Body of pancreas (tissue), 4 donors: Measurements from ENCODE around the gene FAM107A. TPM values are rescaled to one million over a fixed set of nuclear protein-coding genes. Genes with fewer than 3 reads are reported as not detected.

Experiments used
- ATAC-seq: fragments of 150-250 bp; one replicate; pipeline ENCODE4 v1.9.1; 2016
- DNase-seq, 4 donors: peaks; one replicate each; pipeline ENCODE4 v3.0.0-alpha.2; 2019
- H3K27ac ChIP-seq, 4 donors: fragments of 200-600 bp; sonication (generic); 1 replicate in 3 of 4; 2 replicates in 1 of 4; pipeline versions ENCODE4 v1.5.1 to v1.6.1; 2016 to 2019; ENCODE audit warnings: mild to moderate bottlenecking in 1 of 4, mixed read lengths in 1 of 4, moderate library complexity in 1 of 4
- H3K27me3 ChIP-seq, 2 donors: fragments of 200-600 bp; sonication (generic); one replicate each; pipeline ENCODE4 v1.6.0; 2016; ENCODE audit warnings: mild to moderate bottlenecking in 1 of 2
- H3K36me3 ChIP-seq, 2 donors: fragments of 200-600 bp; sonication (generic); replicated peaks in 1 of 2; 2 replicates each; pipeline ENCODE4 v1.5.1; 2016; ENCODE audit warnings: low read depth in 2 of 2; ENCODE audit not compliant: insufficient read depth in 1 of 2
- H3K4me1 ChIP-seq: fragments of 200-600 bp; sonication (generic); one replicate; pipeline ENCODE4 v1.6.0; 2016
- H3K4me3 ChIP-seq, 2 donors: fragments of 200-600 bp; sonication (generic); 1 replicate in 1 of 2; 2 replicates in 1 of 2; pipeline ENCODE4 v1.5.1; 2016 to 2019
- H3K9me3 ChIP-seq, 3 donors: fragments of 200-600 bp; sonication (generic); 1 replicate in 2 of 3; 2 replicates in 1 of 3; pipeline ENCODE4 v1.5.1; 2016
- POLR2A ChIP-seq, 3 donors: fragments of 450-650 bp; IDR thresholded peaks; one replicate each; pipeline ENCODE4 v1.6.1; 2016; ENCODE audit warnings: antibody characterized with exemption in 3 of 3, mild to moderate bottlenecking in 2 of 3
- WGBS, 2 donors: methylation state at CpG; one replicate each; pipeline ENCODE4 v1.1.5; 2017; 5-methylcytosine and 5-hydroxymethylcytosine counted together
- intact Hi-C: fragments of 100-400 bp; cut with DNase I; formaldehyde crosslinking; loops from one replicate; pipeline ENCODE4 v1.15.1; 2023
- total RNA-seq, 2 donors: library from RNA; depleted of rRNA; stranded (reverse); fragments of >200 nt; gene quantifications; one replicate each; pipeline ENCODE4 v1.1.0, GENCODE V29; 2016
- TF ChIP-seq, protein P1 (sequence below), 7 experiments: fragments of 450-650 bp in 4 of 7; fragments of 200-600 bp in 3 of 7; sonication (generic) in 3 of 7; IDR thresholded peaks; one replicate each; pipeline ENCODE4 v1.5.1; 2016 to 2019; ENCODE audit warnings: antibody characterized with exemption in 7 of 7

FAM107A gene
- total RNA-seq, 2 donors from 2014 or later: 14.5 to 26.4 TPM

DNA sequence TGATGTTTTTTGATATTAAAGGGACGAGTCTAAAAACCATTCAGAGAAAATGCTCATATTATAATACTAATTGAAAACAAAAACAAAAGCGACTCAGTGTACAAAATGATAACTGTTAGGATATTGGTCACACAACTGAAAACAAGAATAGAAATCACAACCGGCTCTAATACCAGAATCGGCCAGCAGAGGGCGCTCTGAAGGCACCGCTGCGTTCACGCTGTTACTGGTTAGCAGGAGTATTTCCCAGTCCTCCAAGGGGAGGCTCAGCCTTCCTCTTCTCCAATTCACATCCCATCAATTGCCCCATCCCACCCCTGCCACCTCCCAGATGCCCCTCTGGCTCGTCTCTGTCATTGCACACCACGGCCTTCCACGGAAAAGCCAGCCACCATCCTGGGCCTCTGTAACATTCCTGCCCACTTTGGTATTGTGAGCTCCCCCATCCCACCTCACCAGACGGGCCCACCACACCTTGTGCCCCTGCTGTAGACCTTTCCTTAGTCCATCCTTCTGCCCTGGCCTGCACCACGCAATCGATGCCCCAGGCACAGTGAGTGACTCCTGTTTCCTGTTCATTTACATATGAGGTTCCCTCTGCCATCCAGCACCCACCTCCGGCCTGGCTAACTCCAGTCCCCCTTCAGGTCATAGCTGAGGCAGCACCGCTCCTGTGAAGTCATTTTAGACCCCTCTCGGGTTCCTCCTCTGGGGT, 8.5 kb downstream of the FAM107A start:
- no peak overlapping the region for H3K27ac ChIP-seq
- DNase-seq (peak; percentile 71 to 84 (median 79)), ATAC-seq (peak; percentile 62)
- H3K36me3 ChIP-seq: no peaks in the 10 kb centered on the region
- 15 to 24% methylated on average over 17 of the region's 17 CpGs for WGBS, 2 donors
- peaks cover 17% of the 10 kb centered on the region for H3K4me1 ChIP-seq
- TF ChIP-seq, protein P1, sequence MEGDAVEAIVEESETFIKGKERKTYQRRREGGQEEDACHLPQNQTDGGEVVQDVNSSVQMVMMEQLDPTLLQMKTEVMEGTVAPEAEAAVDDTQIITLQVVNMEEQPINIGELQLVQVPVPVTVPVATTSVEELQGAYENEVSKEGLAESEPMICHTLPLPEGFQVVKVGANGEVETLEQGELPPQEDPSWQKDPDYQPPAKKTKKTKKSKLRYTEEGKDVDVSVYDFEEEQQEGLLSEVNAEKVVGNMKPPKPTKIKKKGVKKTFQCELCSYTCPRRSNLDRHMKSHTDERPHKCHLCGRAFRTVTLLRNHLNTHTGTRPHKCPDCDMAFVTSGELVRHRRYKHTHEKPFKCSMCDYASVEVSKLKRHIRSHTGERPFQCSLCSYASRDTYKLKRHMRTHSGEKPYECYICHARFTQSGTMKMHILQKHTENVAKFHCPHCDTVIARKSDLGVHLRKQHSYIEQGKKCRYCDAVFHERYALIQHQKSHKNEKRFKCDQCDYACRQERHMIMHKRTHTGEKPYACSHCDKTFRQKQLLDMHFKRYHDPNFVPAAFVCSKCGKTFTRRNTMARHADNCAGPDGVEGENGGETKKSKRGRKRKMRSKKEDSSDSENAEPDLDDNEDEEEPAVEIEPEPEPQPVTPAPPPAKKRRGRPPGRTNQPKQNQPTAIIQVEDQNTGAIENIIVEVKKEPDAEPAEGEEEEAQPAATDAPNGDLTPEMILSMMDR (IDR thresholded peaks at IDR 0.05): peak; percentile 82 to 96 (median 89)
- TF ChIP-seq POLR2A (IDR thresholded peaks at IDR 0.05): no peak
- no peaks in the 10 kb centered on the region for H3K9me3 ChIP-seq
- intact Hi-C loops: no loop called here
- no peaks in the 10 kb centered on the region for H3K27me3 ChIP-seq
- no peak overlapping the region for H3K4me3 ChIP-seq

DNA sequence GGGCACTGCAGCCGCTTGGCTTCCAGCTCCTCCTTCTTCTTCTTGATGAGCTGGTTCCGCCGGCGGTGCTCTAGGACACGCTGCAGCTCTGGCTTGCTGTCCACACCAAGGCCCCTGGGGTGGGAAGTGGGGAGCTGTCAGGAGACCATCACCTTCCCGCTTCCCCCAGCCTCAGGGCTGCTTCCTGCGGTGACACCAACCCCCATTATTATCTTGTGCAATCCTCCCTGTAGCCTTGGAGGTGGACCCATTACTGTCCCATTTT, 10.0 kb downstream of the FAM107A start:
- Histone ChIP-seq H3K4me3 (no peak overlapping the region), H3K9me3 (no peaks in the 10 kb centered on the region), H3K36me3 (no peaks in the 10 kb centered on the region), H3K27ac (no peak overlapping the region), H3K27me3 (no peaks in the 10 kb centered on the region), H3K4me1 (peaks cover 17% of the 10 kb centered on the region)
- no peak for TF ChIP-seq POLR2A (IDR thresholded peaks at IDR 0.05)
- TF ChIP-seq, protein P1 (IDR thresholded peaks at IDR 0.05): no peak
- ATAC-seq (no peak), DNase-seq (no peak)
- 87 to 93% methylated on average over 2 to 7 of the region's 7 CpGs for WGBS, 2 donors
- intact Hi-C loops: no loop called here

DNA sequence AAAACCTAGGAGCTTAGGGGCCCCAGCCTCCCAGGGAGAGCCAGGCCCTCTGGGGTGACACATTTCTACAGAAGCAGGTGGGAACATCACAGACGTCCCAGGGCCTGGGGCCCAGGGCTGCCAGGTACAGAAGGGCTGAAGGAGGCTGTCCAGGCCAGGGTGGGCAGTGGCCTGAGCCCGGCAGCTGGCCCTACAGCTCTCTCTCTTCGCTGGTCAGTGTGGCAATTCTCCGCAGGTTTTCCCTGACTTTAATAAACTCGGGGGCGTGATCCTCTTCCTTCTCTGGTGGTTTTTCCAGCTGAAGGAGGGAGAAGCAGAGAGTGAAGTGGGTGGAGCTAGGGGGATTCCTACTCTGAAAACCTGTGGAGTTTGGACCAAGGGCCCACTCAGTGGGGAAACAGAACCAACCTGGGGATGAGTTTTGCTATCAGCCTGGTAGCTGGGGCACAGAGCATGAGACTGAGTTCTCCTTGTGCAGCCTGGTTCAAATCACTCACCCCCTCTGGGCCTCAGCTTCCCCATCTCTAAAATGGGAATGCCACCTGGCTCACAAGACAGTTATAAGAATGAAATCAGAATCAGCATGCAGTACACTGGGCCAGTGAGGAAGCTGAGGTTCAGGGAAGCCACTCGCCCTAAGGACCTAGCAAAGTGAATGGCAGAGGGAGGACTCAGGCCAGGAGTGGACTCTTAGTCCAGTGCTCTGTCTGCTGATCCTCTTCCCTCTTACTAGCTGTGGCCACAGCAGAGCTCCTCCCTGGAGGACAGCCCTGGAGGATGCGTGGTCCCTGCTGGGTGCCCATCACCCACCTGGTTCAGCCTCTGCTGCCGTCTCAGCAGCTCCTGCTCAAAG, 10.6 kb downstream of the FAM107A start:
- ATAC-seq (no peak), DNase-seq (no peak)
- Histone ChIP-seq H3K4me1 (peaks cover 17% of the 10 kb centered on the region), H3K27me3 (no peaks in the 10 kb centered on the region), H3K4me3 (no peak overlapping the region), H3K9me3 (no peaks in the 10 kb centered on the region), H3K27ac (peak overlapping the region in 2 of 4 donors; percentile 20 to 25), H3K36me3 (no peaks in the 10 kb centered on the region)
- 59 to 65% methylated on average over 6 to 9 of the region's 9 CpGs for WGBS, 2 donors
- intact Hi-C loops: no loop called here
- TF ChIP-seq, protein P1 (IDR thresholded peaks at IDR 0.05): no peak
- TF ChIP-seq POLR2A (IDR thresholded peaks at IDR 0.05): no peak

DNA sequence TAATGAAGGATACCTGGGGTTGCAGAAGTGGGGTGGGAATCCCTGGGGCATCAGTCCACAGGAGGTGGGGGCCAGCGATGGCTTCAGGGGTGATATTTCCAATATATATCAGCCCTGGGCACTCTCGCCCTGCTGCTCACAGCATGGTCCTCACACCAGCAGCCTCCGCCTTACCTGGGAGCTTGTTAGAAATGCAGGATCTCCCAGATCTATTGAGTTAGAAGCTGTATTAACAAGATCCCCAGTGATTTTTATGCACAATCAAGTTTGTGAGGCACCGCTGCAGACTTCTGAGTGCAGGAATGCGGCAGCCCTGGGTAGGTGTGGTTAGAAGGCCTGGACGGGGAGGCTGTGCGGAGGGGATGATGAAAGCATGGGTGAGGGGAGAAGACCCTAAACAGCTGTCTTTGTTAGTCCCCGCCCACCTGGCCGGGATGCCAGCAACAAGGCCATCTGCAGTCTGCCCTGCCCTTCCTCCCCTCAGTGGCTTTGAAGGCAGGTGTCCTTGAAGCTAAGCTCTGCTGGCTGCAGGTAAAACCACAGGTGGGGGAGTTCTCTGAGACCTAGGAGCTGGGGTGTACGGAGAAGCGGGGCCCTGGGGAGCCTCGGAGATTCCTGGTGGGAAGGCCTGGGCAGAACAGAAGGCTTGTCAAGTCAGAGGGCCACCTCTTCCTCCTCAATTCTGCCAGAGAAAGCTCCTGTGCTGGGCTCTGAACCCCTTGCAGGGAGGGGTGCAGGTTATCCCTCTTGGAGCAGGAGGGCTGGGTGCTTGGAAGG, 11.4 kb downstream of the FAM107A start:
- Histone ChIP-seq H3K4me1 (peaks cover 17% of the 10 kb centered on the region), H3K4me3 (no peak overlapping the region), H3K36me3 (no peaks in the 10 kb centered on the region), H3K27ac (peak overlapping the region in 2 of 4 donors; percentile 20 to 25), H3K27me3 (no peaks in the 10 kb centered on the region), H3K9me3 (no peaks in the 10 kb centered on the region)
- intact Hi-C loops: no loop called here
- peak; percentile 24 to 55 (median 34) for DNase-seq
- ATAC-seq: peak; percentile 46
- TF ChIP-seq, protein P1 (IDR thresholded peaks at IDR 0.05): no peak
- TF ChIP-seq POLR2A (IDR thresholded peaks at IDR 0.05): no peak
- WGBS, 2 donors: 46 to 50% methylated on average over 11 to 12 of the region's 12 CpGs
